ENCODE measurements around the gene SMAD9.
"Not testable (repeated sequence)": the region's sequence is repeated elsewhere in the genome, so short reads cannot be mapped to it uniquely, and the experiment has no call there.

The SMAD9 gene

DNA sequence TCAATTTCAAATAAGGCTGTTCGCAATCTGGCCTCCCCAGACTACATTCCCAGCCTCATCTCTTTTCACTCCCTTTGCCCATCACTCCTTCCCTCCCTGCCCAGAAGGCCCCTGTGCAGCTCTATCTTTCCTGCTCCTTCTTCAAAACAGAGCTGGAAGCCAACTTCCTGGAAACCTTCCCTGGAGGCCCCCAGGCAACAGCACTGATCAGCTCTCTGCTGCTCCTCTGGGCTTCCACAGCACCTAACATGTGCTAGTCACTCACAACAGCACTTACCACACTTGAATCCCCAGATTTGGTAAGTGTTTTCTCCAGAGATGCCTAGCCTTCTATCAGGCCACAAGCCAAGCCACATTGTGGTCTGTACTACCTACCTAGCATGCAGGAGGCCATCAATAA lies 9.5 kb downstream of the SMAD9 start:
- DNase-seq: no peak

DNA sequence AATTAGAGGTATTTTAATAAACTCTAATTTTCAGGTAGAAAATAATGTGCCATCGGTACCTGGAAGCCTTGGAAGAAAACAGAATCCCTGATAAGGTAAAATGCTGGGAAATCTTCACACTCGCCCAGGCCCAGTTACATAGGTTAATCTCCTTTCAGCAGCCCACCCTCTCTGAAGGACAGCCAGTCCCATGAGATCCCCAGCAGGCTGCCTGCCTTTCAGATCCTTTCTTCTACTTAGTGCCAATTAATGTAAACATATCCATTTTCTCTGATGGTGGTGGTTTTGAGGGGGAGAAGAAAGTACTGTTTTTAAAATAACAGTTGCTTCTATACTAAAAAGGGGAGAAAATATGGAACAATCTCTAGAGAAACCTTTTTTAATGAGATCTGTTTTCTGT lies 12.2 kb downstream of the SMAD9 start:
- DNase-seq: no peak

DNA sequence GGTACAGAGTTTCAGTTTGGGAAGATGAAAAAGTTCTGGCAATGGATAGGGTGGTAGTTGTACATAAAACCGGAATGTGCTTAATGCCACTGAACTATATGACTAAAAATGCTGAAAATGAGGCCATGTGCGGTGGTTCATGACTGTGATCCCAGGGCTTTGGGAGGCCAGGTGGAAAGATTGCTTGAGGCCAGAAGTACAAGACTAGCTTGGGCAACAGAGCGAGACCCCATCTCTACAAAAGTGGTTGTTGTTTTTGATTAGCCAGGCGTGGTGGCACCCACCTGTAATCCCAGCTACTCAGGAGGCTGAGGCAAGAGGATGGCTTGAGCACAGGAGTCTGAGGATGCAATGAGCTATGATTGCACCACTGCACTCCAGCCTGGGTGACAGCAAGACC lies 12.8 kb downstream of the SMAD9 start:
- no peak for DNase-seq

DNA sequence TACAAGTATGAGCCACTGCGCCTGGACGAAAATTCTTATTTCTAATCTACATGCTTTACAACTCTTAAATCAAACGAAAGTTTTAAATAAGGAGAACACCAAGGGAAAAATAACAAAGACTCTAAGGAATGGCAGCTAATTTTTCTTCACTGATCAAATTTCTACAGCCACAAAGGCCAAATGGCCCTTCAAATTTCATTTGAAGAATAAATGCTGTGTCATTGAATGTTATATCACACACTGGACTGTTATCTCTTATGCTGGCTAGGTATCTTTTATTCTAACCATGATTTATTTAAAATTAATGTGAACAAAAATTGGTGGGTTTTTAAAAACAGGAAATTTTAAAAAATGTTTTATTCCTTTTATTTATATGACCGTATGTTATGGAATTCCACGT lies 14.1 kb downstream of the SMAD9 start:
- DNase-seq: no peak

DNA sequence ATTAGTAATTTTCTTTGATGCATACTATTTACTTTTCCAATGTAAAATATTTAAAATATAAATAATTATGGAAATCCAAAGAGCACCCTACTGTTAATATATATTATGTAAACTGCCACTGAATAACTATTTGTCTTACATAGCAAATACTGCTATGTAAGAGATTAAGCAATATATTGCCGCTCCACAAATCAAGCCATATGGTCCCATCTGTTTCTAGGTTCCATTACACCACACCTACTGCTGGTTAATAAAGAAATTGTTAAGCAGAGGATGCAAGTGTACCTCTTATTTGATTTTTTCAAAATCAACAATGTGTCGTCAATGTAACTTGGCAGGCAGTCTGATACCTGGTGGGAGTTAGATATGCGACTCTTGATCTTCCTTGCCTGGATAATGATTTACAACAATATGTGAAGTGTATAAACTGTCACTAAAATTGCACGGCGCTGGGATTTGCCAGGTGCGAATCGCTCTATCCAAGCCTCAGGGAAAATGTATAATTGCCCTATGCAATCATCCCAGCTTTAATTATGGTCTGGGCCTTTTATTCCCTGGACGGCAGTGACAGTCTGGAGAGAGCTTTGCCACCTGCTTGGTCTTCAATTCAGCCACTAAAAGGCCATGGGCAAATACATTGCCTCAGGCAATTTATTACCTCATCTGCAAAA lies 16.0 kb downstream of the SMAD9 start:
- DNase-seq: peak; percentile 90

DNA sequence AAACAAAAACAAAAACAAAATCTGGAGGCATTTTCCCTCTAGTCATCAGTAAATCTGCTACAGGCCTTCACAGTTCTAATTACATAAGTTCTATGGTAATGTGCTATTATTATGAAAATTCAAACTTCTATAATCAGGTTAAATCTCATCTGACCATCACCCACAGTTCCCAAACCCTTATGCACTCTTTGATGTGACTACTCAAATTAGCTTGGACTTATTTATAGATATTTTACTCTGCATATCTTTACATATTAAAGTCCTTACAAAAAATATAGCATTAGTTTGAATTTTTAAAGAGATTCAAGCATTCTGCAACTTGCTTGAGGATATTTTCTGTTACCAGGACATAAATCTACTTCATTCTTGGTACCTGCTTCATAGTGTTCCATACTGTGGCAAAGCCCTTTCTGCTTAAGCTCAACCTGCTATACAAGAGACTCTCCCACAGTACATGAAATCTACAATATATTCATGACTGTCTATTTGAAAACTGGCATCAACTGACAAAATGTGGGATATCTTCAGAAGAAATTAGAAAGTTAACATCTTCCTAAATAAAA lies 22.9 kb downstream of the SMAD9 start:
- no peak for DNase-seq

DNA sequence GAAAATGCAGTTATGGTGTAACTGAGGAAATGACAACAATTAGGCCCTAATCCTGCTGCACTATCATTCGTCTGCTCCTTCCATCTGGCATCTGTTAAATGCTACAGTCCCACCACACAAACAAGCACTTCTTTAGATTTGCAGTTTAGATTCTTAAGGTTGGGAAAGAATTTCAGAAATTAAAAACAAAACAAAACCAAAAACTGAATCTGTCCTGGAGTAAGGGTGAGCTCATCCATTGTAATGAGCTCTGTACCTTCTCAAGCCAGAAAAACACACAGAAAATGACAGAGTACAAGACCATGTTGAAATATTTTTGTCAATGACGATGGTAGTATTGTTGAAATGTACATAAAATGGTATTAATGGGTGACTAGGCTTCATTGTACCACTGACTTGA lies 28.3 kb downstream of the SMAD9 start:
- no peak for DNase-seq

DNA sequence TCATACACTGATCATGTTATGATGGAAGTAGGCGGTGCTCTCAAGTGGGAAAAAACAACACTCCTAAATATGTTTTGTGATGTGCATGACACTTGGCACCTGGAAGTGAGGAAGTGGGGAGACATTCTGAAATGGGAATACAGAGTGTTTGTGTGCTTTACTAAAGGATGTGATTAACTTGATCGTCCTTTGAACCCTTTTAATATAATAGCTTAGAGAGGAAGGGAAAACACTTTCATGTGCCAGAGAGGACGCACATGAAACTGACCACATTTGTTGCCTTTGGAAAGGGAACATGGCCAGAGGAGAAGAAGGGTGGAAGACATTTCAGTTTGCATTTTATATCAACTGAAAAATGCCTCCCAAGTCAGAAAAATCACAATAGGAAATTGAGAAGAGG lies 31.4 kb downstream of the SMAD9 start:
- no peak for DNase-seq

DNA sequence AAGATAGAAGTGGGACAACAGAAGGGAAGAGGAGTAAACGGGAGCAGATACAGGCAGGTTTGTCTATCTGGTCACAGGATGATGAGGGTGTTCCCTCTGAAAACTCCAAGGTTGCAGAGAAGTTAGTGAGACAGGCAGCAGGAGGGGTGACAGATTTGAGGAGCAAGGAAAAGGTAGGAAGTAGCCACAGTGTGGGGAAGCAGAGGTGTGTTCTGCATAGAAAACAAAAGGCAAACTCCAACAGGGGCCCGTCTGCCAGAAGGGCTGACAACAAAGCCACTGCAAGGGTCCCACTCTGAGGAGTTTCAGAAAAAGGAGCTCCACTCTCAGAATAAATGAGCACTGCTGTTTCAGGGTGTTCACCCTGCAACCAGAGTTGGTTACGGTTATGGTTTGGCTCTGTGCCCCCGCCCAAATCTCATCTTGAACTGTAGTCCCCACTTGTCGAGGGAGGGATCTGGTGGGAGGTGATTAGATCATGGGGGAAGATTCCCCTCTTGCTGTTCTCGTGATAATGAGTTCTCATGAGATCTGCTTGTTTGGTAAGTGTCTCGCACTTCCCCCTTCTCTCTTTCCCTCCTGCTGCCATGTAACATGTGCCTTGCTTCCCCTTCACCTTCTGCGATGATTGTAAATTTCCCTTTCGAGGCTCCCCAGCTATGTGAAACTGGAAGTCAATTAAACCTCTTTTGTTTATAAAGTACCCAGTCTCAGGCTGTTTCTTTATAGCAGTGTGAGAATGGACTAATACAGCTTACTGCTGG lies 32.1 kb downstream of the SMAD9 start:
- DNase-seq: no peak

DNA sequence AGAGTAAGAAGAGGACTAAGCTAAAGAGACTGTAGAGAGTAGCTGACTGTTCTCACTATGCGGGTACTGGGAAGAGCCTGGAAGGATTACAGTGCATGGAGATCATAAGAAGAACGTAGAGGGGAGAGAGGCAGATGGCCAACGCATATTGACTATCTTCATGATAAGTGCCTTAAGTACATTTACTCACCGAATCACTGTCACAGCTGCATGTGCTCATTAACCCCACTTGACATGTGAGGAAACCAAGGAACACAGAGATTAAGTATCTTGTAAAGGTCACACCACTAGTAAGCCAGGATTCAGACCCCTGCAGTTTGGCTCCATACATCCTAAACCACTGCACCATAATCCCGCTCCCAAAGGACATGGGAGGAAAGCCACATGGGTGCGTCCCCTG lies 34.1 kb downstream of the SMAD9 start:
- no peak for DNase-seq

DNA sequence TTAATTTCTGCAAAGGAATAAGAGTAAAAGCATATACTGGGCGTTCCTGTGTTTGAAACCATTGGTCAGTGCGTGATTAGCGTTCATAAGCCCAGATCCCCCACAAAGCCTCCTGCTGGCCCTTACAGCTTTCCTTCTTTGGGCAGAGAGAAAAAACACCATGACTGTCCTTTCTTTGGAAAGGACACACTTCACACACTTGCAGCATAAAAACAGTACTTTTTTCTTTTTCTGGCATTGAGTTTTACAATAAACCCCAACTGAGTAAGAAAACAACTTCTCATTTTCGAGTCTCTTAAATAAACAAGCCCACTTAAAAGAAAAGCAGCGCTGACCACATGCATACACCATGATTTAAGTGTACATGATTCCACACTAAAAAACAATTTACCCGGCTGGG lies 35.8 kb downstream of the SMAD9 start:
- no peak for DNase-seq

DNA sequence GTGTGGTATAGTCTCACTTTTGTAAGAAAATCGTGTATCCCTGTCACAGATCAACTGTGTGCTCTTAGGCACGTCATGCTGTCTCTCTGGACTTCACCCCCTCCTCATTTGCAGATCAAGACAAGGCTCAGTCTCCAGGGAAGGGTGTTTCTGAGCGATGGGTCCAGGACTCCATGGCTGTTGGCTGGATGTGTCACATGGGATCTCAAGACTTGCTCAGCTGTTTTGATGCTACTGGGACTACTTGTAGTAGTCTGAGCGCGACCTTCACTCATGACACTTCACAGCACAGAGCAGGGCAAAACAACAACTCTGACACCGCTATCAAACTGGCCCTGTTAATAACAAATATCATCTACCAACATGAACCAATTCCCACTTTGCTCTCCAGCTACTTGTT lies 36.2 kb downstream of the SMAD9 start:
- no peak for DNase-seq

DNA sequence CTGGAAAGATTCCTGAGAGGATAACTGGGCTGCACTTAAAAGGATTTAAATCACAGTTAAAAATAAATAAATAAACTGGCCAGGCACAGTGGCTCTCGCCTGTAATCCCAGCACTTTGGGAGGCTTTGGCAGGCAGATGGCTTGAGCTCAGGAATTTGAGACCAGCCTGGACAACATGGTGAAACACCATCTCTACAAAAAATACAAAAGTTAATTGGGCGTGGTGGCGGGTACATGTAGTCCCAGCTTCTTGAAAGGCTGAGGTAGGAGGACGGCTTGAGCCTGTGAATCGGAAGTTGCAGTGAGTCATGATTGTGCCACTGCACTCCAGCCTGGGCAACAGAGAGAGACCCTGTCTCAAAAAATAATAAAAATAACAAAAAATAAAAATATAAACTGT lies 36.6 kb downstream of the SMAD9 start:
- not testable (repeated sequence) for DNase-seq

DNA sequence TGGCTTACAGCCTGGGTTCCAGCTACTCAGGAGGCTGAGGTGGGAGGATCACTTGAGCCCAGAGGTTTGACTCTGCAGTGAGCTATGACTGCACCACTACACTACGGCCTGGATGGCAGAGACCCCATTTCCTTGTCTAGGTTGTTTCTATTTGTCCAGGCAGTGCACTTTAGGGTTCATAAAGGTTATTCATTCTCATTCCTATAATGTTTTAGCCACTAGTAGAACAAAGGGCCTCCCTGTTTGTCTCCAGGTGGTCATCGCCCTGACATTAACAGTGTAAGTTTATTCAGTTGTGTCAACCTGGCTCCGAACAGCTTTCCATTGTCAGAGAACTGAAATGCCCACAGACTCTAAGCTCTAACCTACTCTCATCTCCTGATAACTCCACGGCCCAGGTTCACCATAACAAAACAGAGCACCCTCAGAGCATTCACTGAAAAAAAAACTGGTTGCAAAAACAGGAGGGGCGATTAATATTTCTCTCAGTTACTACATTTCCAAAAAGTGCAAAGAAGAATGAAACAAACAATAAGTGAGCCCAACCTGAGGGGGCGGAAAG lies 37.1 kb downstream of the SMAD9 start:
- DNase-seq: no peak

DNA sequence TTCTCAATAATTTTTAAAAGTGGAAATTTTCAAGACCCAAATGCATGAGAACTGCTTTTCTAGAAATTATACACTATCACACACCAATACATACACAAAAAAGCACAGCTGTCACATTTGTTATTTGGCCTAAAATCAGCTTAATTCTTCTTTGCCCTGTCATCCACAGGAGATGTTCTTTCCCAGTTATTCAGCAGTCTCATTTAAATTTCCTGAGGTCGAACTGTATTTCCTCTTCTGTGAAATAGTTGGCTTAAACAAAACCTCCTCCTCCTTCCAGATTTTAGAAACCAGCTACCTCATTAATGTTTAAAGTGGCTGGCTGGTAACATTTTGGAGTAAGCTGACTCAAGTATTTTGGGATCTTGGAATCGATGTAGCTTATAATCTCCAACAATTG lies 39.1 kb downstream of the SMAD9 start:
- no peak for DNase-seq

DNA sequence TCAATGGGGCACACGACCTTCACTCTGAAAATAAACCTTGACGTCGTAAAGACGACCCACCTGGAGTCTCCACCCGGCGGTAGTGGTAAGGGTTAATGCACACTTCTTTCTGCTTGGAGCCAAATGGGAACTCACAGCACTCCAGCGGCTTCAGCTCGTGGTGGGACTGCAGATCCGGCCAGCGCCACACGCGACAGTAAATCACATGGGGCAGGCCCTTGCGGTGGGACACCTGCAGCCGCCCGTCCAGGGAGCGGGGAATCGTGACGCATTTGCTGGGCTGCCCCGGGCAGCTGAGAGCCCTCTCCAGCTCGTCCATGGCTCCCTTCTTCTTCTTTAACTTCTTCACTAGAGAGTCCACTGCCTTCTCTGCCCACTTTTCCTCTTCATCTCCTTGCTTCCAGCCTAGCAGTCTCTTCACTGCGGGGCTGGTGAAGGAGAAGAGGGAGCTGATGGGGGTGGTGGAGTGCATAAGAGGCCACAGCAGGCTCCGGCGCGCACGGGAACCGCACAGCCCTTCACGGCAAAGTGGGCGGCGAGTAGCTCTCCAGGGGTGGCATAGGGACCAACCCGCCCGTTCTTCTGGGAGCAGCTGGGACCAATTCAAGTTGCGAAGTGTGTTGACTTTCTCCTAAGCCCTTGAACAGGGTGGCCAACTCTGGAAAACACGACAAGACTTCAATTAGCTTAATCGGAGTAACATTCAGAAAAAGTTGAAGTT lies 40.7 kb downstream of the SMAD9 start:
- no peak for DNase-seq

DNA sequence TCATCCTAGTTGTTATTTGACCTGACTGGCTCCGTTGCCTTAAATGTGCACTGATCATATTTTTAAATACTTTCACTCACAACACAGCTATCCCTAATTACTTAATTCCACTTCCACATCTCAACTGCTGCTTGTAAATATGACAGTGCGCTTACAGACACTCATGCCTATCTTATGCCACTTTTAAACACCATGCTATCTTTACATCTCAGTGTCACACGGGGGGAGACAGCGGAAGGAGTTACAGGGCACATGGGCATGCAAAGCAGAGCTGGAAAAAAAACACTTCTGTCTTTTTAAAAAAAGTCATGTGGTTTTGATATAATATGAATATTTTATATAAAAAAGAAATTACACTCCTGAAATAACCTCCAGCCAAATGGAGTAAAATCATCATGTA lies 44.1 kb downstream of the SMAD9 start:
- DNase-seq: no peak

DNA sequence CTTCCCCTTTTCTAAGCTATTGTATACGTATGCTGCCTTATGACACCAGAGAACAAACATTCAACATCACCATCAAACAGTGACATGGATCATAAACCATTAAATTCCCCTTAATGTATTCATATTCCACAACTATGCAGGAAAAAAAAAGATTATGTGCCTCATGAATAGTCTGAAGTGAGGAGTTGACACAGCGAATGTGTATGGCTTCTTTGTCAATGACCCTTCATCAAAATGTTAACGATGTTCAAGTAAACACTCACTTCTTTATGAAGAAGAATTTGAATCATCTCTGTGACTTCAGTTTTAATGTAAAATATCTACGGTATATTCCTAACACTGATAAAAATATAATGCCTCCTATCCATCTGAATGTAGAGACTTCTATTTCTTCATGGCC lies 44.6 kb downstream of the SMAD9 start:
- DNase-seq: no peak

DNA sequence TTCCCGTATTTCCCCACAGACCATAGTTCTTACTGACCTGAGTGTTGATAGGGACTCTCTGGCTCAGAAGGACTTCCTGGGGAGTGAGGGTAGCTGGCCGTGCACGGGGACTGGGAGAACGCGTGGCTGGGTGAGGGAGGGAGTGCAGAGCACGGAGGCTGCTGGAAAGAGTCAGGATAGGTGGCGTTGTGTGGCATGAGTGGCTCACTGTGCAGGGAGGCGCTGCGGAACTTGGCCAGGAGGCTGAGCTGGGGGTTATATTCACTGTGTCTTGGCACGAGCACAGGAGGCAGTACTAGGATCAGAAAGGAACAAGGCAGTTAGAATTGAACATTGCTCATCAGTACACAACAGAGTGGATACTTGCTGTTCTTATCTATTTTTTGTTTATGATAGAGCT lies 47.4 kb downstream of the SMAD9 start:
- no peak for DNase-seq

DNA sequence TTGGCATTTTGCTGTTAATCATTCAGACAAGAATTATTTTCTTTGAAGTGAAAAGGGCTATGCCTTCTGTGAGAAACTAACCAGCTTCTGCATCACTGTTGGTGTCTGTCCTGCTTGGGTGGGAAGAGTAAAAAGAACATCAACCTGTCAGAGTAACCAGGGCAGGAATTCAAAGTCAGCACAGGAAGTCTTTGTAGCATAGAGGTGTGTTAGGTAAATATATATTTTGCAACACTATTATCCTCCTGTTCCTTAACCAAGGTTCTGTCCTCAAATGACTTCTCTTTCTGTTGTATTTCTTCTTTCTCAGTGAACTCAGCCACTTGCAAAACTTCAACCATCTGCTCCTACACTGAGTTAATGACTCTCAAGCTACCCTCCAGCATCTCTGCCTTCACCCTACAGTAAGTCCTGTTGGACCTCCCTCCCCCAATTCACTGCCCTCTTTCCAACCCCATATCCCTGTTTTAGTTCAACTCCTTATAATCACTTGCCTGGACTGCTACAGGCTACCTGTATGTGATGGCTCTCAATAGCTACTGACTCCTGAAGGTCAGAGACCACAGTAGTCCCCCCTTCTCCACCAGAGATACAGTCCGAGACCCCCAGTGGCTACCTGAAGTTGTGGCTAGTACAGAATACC lies 49.9 kb downstream of the SMAD9 start:
- no peak for DNase-seq

DNA sequence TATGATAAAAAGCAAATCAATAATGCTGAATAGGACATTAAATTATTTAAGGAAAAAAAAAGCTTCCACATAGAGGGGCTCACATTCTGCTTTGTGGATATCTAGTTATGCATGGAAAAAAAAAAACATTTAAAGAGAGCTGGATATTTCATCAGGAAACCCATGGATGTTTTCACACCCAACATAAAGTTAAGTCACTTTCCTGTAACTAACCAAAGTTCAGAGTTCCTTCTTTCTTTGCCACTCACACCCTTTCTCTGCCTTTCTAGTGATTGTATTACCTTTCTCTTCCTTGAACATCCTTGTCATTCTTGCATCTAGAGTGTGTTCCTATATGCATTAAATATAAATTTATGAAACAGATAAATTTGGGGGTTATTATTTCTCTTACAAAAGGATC lies 53.8 kb downstream of the SMAD9 start:
- DNase-seq: no peak

DNA sequence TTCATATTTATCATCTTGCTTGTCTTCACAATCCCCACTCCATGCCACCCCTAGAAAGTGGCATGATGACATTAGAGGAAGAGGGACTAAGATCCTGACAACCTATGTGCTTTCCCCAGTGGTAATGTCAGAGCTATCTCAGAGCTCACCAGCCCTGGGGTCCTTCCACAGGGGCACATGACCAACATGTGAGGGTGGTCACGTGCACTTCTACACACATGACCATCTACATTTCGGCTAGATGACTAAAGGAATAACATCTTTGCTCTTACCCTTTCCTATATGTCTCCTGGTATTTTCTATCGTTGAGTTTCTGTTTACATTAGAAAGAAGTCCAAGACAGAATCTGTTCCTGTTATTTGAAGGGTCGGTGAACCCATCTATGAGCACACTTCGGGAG lies 54.8 kb downstream of the SMAD9 start:
- no peak for DNase-seq

DNA sequence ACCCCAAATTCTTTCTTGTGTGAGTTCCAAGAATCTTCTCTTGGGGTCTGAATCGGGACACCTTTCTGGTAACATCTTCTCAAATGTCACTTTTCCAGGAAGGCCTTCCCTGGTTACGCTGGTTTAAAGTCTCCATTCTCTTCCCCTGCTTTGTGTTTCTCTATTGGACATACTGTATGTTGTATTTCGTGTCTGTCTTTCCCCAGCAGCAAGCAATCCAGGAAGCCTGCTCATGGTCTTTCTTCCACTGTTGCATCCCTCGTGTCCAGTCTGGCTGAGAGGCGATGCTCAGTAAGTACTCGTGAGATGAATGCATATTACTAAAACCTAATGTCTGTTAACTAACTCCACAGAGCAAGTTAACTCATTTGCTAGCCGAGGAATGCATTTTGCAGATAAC lies 57.3 kb downstream of the SMAD9 start:
- DNase-seq: no peak

Measured in NCI-H1105 (cell line).